SH-SY5Y (cell line): ENCODE data around the gene SNX30.

Source experiments
- GATA2 ChIP-seq: IDR thresholded peaks from 2 replicates; pipeline ENCODE4 v1.6.1; 2011; ENCODE audit warnings: mild to moderate bottlenecking, low read depth, low read length
- GATA3 ChIP-seq: IDR thresholded peaks from 2 replicates; pipeline ENCODE4 v1.6.1; 2011; ENCODE audit warnings: low read depth, mild to moderate bottlenecking, low read length, moderate library complexity

DNA sequence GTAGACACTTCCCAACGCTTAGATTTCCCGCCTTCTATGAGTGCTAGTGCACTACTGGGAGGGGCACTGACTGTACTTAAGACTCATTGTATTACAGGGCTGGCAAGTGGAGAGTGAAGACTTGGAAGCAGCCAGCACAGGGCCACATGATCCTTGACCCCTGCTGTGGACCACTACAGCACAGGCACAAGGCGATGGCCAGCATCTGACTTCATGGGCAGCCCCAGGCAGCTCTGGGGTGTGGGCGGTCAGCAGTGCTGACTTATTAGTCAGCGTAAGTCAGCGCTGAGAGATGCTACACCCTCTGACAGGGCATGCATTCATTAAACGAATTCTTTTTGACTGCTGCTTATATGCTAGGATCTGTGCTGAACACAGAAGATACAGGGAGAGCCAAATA is 130.8 kb downstream of the SNX30 start:
- TF ChIP-seq GATA2 (no peak), GATA3 (no peak)
